ENCODE measurements around the gene OBSCN.

The OBSCN gene

GRCh38 chr1:228194921-228195812 lies 12.7 kb upstream of the OBSCN start:
- DNase-seq (ENCODE audit: extremely low read depth, low read depth) = no peak
- no peak overlapping the region for H3K4me3 ChIP-seq (replicated peaks; ENCODE audit: low read depth, low read length)
- TF ChIP-seq CTCF (IDR thresholded peaks at IDR 0.05; ENCODE audit: low read depth, low read length, missing control alignments) = no peak

GRCh38 chr1:228197555-228198147 lies 10.2 kb upstream of the OBSCN start:
- DNase-seq (ENCODE audit: extremely low read depth, low read depth) = no peak
- TF ChIP-seq CTCF (IDR thresholded peaks at IDR 0.05; ENCODE audit: low read depth, low read length, missing control alignments) = no peak
- no peak overlapping the region for H3K4me3 ChIP-seq (replicated peaks; ENCODE audit: low read depth, low read length)

- no peak for TF ChIP-seq CTCF (IDR thresholded peaks at IDR 0.05; ENCODE audit: low read depth, low read length, missing control alignments)
- no peak overlapping the region for H3K4me3 ChIP-seq (replicated peaks; ENCODE audit: low read depth, low read length)
- no peak for DNase-seq (ENCODE audit: extremely low read depth, low read depth)
Observed at GRCh38 chr1:228198977-228199590, 8.8 kb upstream of the OBSCN start.

GRCh38 chr1:228204958-228205357 lies 2.9 kb upstream of the OBSCN start:
- DNase-seq (ENCODE audit: extremely low read depth, low read depth) = no peak
- TF ChIP-seq CTCF (IDR thresholded peaks at IDR 0.05; ENCODE audit: low read depth, low read length, missing control alignments) = no peak
- H3K4me3 ChIP-seq (replicated peaks; ENCODE audit: low read depth, low read length) = no peak overlapping the region

GRCh38 chr1:228205526-228206436 lies 2.1 kb upstream of the OBSCN start:
- H3K4me3 ChIP-seq (replicated peaks; ENCODE audit: low read depth, low read length) = no peak overlapping the region
- TF ChIP-seq CTCF (IDR thresholded peaks at IDR 0.05; ENCODE audit: low read depth, low read length, missing control alignments) = no peak
- no peak for DNase-seq (ENCODE audit: extremely low read depth, low read depth)

Measured in HFF-Myc (cell line).